ENCODE results near the gene HDAC4.

HDAC4 gene

GRCh38 chr2:239436669-239437335, 36.0 kb upstream of the HDAC4 start:
- H3K27me3 Mint-ChIP-seq (ENCODE audit: low read depth): peaks cover 33% of the 10 kb centered on the region

GRCh38 chr2:239436076-239436475, 35.3 kb upstream of the HDAC4 start:
- Mint-ChIP-seq H3K4me1 (ENCODE audit: low read depth) (peaks cover 8% of the 10 kb centered on the region), H3K4me3 (no peak overlapping the region), H3K9me3 (peaks cover 5% of the 10 kb centered on the region), H3K36me3 (ENCODE audit: low read depth) (no peaks in the 10 kb centered on the region), H3K27ac (no peak overlapping the region), H3K27me3 (ENCODE audit: low read depth) (peaks cover 29% of the 10 kb centered on the region)
- DNase-seq (ENCODE audit: low spot score): no peak

More at GRCh38 chr2:239436669-239437335, 36.0 kb upstream of the HDAC4 start:
- H3K36me3 Mint-ChIP-seq (ENCODE audit: low read depth): no peaks in the 10 kb centered on the region
- no peak overlapping the region for H3K27ac Mint-ChIP-seq
- H3K4me1 Mint-ChIP-seq (ENCODE audit: low read depth): peaks cover 15% of the 10 kb centered on the region
- DNase-seq (ENCODE audit: low spot score): no peak
- H3K9me3 Mint-ChIP-seq: peaks cover 5% of the 10 kb centered on the region
- no peak overlapping the region for H3K4me3 Mint-ChIP-seq

- Mint-ChIP-seq H3K27ac (peak overlapping the region; percentile 22), H3K36me3 (ENCODE audit: low read depth) (no peaks in the 10 kb centered on the region), H3K4me3 (no peak overlapping the region), H3K27me3 (ENCODE audit: low read depth) (peaks cover 12% of the 10 kb centered on the region), H3K4me1 (ENCODE audit: low read depth) (peaks cover 7% of the 10 kb centered on the region), H3K9me3 (peaks cover 5% of the 10 kb centered on the region)
- DNase-seq (ENCODE audit: low spot score): peak; percentile 30
Measured at GRCh38 chr2:239433777-239434403, 33.1 kb upstream of the HDAC4 start.

- peaks cover 5% of the 10 kb centered on the region for H3K9me3 Mint-ChIP-seq
- peaks cover 17% of the 10 kb centered on the region for H3K27me3 Mint-ChIP-seq (ENCODE audit: low read depth)
- H3K4me1 Mint-ChIP-seq (ENCODE audit: low read depth): peaks cover 7% of the 10 kb centered on the region
- H3K36me3 Mint-ChIP-seq (ENCODE audit: low read depth): no peaks in the 10 kb centered on the region
- DNase-seq (ENCODE audit: low spot score): no peak
- H3K4me3 Mint-ChIP-seq: no peak overlapping the region
- H3K27ac Mint-ChIP-seq: no peak overlapping the region
Measured at GRCh38 chr2:239432174-239432573, 31.4 kb upstream of the HDAC4 start.

- H3K27ac Mint-ChIP-seq: no peak overlapping the region
- H3K9me3 Mint-ChIP-seq: peaks cover 5% of the 10 kb centered on the region
- no peak for DNase-seq (ENCODE audit: low spot score)
- H3K4me3 Mint-ChIP-seq: no peak overlapping the region
- peaks cover 7% of the 10 kb centered on the region for H3K4me1 Mint-ChIP-seq (ENCODE audit: low read depth)
- peaks cover 22% of the 10 kb centered on the region for H3K27me3 Mint-ChIP-seq (ENCODE audit: low read depth)
- no peaks in the 10 kb centered on the region for H3K36me3 Mint-ChIP-seq (ENCODE audit: low read depth)
Measured at GRCh38 chr2:239431536-239431935, 30.7 kb upstream of the HDAC4 start.

- peaks cover 5% of the 10 kb centered on the region for H3K9me3 Mint-ChIP-seq
- H3K27ac Mint-ChIP-seq: no peak overlapping the region
- H3K4me3 Mint-ChIP-seq: no peak overlapping the region
- peaks cover 24% of the 10 kb centered on the region for H3K27me3 Mint-ChIP-seq (ENCODE audit: low read depth)
- H3K4me1 Mint-ChIP-seq (ENCODE audit: low read depth): peaks cover 7% of the 10 kb centered on the region
- H3K36me3 Mint-ChIP-seq (ENCODE audit: low read depth): no peaks in the 10 kb centered on the region
- no peak for DNase-seq (ENCODE audit: low spot score)
Measured at GRCh38 chr2:239429473-239430350, 28.9 kb upstream of the HDAC4 start.

GRCh38 chr2:239425631-239426030, 24.8 kb upstream of the HDAC4 start:
- Mint-ChIP-seq H3K9me3 (no peaks in the 10 kb centered on the region), H3K27me3 (ENCODE audit: low read depth) (peaks cover 18% of the 10 kb centered on the region), H3K27ac (no peak overlapping the region), H3K4me3 (no peak overlapping the region), H3K4me1 (ENCODE audit: low read depth) (no peaks in the 10 kb centered on the region), H3K36me3 (ENCODE audit: low read depth) (no peaks in the 10 kb centered on the region)
- DNase-seq (ENCODE audit: low spot score): no peak

GRCh38 chr2:239424337-239425045, 23.7 kb upstream of the HDAC4 start:
- Mint-ChIP-seq H3K36me3 (ENCODE audit: low read depth) (no peaks in the 10 kb centered on the region), H3K27me3 (ENCODE audit: low read depth) (peaks cover 21% of the 10 kb centered on the region), H3K4me1 (ENCODE audit: low read depth) (no peaks in the 10 kb centered on the region), H3K27ac (no peak overlapping the region), H3K4me3 (no peak overlapping the region), H3K9me3 (no peaks in the 10 kb centered on the region)
- no peak for DNase-seq (ENCODE audit: low spot score)

GRCh38 chr2:239423551-239423950, 22.7 kb upstream of the HDAC4 start:
- no peak for DNase-seq (ENCODE audit: low spot score)
- Mint-ChIP-seq H3K27me3 (ENCODE audit: low read depth) (peaks cover 19% of the 10 kb centered on the region), H3K4me1 (ENCODE audit: low read depth) (no peaks in the 10 kb centered on the region), H3K4me3 (no peak overlapping the region), H3K27ac (no peak overlapping the region), H3K36me3 (ENCODE audit: low read depth) (no peaks in the 10 kb centered on the region), H3K9me3 (no peaks in the 10 kb centered on the region)

GRCh38 chr2:239421851-239422250, 21.0 kb upstream of the HDAC4 start:
- Mint-ChIP-seq H3K9me3 (no peaks in the 10 kb centered on the region), H3K27me3 (ENCODE audit: low read depth) (peaks cover 17% of the 10 kb centered on the region), H3K4me3 (no peak overlapping the region), H3K4me1 (ENCODE audit: low read depth) (no peaks in the 10 kb centered on the region), H3K36me3 (ENCODE audit: low read depth) (no peaks in the 10 kb centered on the region), H3K27ac (no peak overlapping the region)
- DNase-seq (ENCODE audit: low spot score): no peak

- Mint-ChIP-seq H3K27ac (no peak overlapping the region), H3K9me3 (peaks cover 3% of the 10 kb centered on the region), H3K4me1 (ENCODE audit: low read depth) (no peaks in the 10 kb centered on the region), H3K27me3 (ENCODE audit: low read depth) (peaks cover 23% of the 10 kb centered on the region), H3K4me3 (no peak overlapping the region), H3K36me3 (ENCODE audit: low read depth) (no peaks in the 10 kb centered on the region)
- DNase-seq (ENCODE audit: low spot score): no peak
Measured at GRCh38 chr2:239420082-239420481, 19.3 kb upstream of the HDAC4 start.

GRCh38 chr2:239418918-239419317, 18.1 kb upstream of the HDAC4 start:
- H3K27ac Mint-ChIP-seq: no peak overlapping the region

GRCh38 chr2:239412905-239413603, 12.2 kb upstream of the HDAC4 start:
- Mint-ChIP-seq H3K27ac (no peak overlapping the region), H3K36me3 (ENCODE audit: low read depth) (peaks cover 3% of the 10 kb centered on the region), H3K9me3 (peaks cover 16% of the 10 kb centered on the region), H3K27me3 (ENCODE audit: low read depth) (peaks cover 24% of the 10 kb centered on the region), H3K4me3 (no peak overlapping the region), H3K4me1 (ENCODE audit: low read depth) (peaks cover 10% of the 10 kb centered on the region)
- no peak for DNase-seq (ENCODE audit: low spot score)

More at GRCh38 chr2:239418918-239419317, 18.1 kb upstream of the HDAC4 start:
- peaks cover 2% of the 10 kb centered on the region for H3K4me1 Mint-ChIP-seq (ENCODE audit: low read depth)
- peaks cover 12% of the 10 kb centered on the region for H3K9me3 Mint-ChIP-seq
- H3K27me3 Mint-ChIP-seq (ENCODE audit: low read depth): peaks cover 23% of the 10 kb centered on the region
- peaks cover 3% of the 10 kb centered on the region for H3K36me3 Mint-ChIP-seq (ENCODE audit: low read depth)
- no peak overlapping the region for H3K4me3 Mint-ChIP-seq
- no peak for DNase-seq (ENCODE audit: low spot score)
